Measurements from ENCODE around the gene RAD51AP2.

DNA sequence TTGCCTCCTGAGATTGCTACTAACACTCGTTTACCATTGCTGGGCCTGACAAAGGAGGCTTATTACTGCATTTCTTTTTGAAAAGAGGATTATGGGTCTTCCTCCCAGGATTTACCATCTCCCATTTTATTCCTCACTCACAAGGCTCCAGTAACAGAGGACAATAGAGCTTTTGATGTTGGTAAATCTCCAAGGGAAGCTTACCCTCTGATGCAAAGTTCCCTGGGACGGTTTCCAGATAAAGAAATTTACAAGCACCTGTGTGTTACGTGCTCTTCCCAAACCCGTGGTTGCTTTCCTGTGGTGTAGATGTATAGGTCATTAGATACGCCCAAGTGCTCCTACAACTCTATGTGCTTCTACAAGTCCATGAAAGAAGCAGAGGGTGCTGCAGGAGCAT is 39.4 kb upstream of the RAD51AP2 start:
- TF ChIP-seq POLR2AphosphoS5 (IDR thresholded peaks at IDR 0.05): peak; percentile 62
- TF ChIP-seq, protein P1, sequence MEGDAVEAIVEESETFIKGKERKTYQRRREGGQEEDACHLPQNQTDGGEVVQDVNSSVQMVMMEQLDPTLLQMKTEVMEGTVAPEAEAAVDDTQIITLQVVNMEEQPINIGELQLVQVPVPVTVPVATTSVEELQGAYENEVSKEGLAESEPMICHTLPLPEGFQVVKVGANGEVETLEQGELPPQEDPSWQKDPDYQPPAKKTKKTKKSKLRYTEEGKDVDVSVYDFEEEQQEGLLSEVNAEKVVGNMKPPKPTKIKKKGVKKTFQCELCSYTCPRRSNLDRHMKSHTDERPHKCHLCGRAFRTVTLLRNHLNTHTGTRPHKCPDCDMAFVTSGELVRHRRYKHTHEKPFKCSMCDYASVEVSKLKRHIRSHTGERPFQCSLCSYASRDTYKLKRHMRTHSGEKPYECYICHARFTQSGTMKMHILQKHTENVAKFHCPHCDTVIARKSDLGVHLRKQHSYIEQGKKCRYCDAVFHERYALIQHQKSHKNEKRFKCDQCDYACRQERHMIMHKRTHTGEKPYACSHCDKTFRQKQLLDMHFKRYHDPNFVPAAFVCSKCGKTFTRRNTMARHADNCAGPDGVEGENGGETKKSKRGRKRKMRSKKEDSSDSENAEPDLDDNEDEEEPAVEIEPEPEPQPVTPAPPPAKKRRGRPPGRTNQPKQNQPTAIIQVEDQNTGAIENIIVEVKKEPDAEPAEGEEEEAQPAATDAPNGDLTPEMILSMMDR (IDR thresholded peaks at IDR 0.05): no peak
